PFSK-1 (cell line): Measurements from ENCODE around the gene TMEM131.

Experiments used
- FOXP2 ChIP-seq: optimal IDR thresholded peaks from 2 replicates; pipeline ENCODE3; 2011; ENCODE audit warnings: borderline replicate concordance, control low read depth, inconsistent platforms; ENCODE audit not compliant: insufficient read depth; ENCODE audit errors: extremely low read length, extremely low read depth
- POLR2AphosphoS5 ChIP-seq: IDR thresholded peaks from 2 replicates; pipeline ENCODE4 v1.6.1; 2012; ENCODE audit warnings: low read depth, mild to moderate bottlenecking, control low read depth, low read length, moderate library complexity
- SIN3A ChIP-seq: IDR thresholded peaks from 2 replicates; pipeline ENCODE4 v1.6.1; 2012; ENCODE audit warnings: mild to moderate bottlenecking, low read length, moderate library complexity, borderline replicate concordance; ENCODE audit not compliant: insufficient read depth
- TAF1 ChIP-seq: IDR thresholded peaks from 2 replicates; pipeline ENCODE4 v1.6.1; 2012; ENCODE audit warnings: low read length, control low read depth, borderline replicate concordance; ENCODE audit not compliant: insufficient read depth
- TF ChIP-seq, protein P1 (sequence below), 2 experiments: IDR thresholded peaks; 2 replicates each; pipeline versions ENCODE4 v1.6.1 to v1.8.0; 2011 to 2012; ENCODE audit warnings: low read depth in 2 of 2, low read length in 2 of 2, control low read depth in 1 of 2, inconsistent platforms in 1 of 2, mild to moderate bottlenecking in 1 of 2, moderate library complexity in 1 of 2; ENCODE audit not compliant: insufficient read depth in 1 of 2

The TMEM131 gene

DNA sequence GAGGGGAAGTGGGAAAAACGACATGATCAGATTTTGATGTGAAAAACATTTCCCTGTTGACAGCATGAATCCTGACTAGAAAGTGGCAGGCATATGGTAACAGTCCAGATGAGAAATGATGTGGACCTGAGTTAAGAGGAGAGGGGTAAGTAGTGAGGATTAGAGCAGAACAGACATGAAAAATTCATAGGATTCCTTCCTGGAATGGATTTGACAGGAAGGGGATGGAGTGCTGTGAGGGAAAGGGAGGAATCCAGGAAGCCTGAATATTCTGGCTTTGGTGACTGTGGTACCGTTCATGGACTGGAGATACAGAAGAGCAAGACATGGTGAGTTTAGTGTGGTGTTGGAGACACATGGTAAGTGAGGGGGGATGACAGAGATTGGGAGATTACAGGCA is 115.4 kb downstream of the TMEM131 start:
- TF ChIP-seq SIN3A (no peak), FOXP2 (no peak), TAF1 (no peak), POLR2AphosphoS5 (no peak)
- TF ChIP-seq, protein P1, sequence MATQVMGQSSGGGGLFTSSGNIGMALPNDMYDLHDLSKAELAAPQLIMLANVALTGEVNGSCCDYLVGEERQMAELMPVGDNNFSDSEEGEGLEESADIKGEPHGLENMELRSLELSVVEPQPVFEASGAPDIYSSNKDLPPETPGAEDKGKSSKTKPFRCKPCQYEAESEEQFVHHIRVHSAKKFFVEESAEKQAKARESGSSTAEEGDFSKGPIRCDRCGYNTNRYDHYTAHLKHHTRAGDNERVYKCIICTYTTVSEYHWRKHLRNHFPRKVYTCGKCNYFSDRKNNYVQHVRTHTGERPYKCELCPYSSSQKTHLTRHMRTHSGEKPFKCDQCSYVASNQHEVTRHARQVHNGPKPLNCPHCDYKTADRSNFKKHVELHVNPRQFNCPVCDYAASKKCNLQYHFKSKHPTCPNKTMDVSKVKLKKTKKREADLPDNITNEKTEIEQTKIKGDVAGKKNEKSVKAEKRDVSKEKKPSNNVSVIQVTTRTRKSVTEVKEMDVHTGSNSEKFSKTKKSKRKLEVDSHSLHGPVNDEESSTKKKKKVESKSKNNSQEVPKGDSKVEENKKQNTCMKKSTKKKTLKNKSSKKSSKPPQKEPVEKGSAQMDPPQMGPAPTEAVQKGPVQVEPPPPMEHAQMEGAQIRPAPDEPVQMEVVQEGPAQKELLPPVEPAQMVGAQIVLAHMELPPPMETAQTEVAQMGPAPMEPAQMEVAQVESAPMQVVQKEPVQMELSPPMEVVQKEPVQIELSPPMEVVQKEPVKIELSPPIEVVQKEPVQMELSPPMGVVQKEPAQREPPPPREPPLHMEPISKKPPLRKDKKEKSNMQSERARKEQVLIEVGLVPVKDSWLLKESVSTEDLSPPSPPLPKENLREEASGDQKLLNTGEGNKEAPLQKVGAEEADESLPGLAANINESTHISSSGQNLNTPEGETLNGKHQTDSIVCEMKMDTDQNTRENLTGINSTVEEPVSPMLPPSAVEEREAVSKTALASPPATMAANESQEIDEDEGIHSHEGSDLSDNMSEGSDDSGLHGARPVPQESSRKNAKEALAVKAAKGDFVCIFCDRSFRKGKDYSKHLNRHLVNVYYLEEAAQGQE (IDR thresholded peaks at IDR 0.05; ENCODE audit: insufficient read depth in 1 of 2, low read depth in 2 of 2, low read length in 2 of 2), result no peak

DNA sequence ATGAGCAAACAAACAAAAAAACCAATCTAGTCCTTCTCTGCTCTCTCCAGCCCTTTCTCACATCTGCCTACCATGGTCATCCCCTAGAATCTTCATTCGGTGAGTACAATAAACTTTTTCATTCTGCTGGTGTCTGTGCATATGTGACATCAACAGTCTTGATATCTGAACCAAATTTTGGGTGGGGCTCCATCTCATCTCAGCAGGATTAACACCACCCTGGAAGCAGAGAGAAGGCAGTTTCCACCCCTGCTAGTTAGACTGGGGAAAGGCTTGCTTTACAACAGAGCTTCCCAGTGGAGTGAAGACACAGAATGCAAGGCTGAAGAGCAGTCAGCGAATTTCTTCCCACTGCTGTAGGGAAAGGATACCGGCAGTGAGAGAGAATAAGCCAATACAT is 116.9 kb downstream of the TMEM131 start:
- no peak for TF ChIP-seq TAF1
- no peak for TF ChIP-seq POLR2AphosphoS5
- TF ChIP-seq, protein P1 (IDR thresholded peaks at IDR 0.05; ENCODE audit: insufficient read depth in 1 of 2, low read depth in 2 of 2, low read length in 2 of 2), result no peak
- TF ChIP-seq SIN3A, result no peak
- no peak for TF ChIP-seq FOXP2

DNA sequence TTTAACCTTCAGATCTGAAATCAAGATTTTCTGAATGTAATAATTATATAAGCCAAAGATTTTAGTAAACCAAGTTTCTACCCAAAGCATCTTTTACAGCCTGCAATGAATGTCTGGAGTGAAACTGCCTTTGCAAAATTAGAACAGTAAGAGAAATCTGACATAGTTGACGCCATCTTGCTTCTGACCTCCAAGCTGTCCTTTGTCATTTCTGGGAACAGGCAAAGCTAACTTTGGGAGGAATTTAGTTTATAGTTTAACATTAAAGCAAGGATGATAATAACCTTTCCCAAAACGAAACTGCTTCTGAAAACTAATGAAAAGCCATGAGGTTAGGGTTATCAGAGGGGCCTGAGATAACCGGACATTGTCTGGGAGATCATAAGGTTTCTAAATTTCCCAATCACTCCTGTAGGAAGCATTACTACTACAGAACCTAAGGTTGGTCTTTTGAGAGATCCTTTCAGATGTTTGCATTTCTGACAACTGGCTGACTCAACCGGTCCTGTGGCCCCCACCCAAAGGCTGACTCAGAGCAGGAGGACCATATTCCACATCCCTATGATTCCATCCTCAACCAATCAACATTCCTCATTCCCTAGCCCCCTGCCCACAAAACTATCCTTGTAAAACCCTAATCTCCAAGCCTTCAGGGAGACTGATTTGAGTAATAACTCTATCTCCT is 124.5 kb downstream of the TMEM131 start:
- TF ChIP-seq FOXP2, result no peak
- no peak for TF ChIP-seq SIN3A

DNA sequence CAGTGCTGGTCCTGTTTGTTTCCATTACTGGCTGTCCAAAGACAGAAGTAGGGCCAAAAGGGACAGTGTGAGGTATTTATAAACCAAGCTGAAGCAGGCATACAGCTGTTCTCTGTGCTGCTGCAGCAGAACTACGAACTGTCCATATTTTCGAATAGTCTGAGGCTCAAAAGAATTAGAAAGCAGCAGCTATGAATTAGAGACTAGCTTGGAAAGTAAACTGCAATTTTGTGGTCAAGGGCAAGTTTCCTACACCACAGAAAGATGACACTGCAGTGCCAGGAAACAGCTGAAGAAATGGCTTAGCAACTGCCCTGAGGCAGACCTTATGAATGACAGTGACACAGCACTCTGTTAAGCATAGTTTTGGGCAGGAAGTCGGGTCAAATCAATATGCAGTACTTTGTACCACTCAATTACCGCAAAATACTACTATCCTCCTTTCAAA is 125.3 kb downstream of the TMEM131 start:
- TF ChIP-seq FOXP2 (peak; percentile 34), SIN3A (peak; percentile 93; the same call in 1 of the 2 replicates), TAF1 (no peak), POLR2AphosphoS5 (0 out of 2 replicates have a peak, but pooled peaks have one; percentile 15)
- TF ChIP-seq, protein P1 (IDR thresholded peaks at IDR 0.05; ENCODE audit: insufficient read depth in 1 of 2, low read depth in 2 of 2, low read length in 2 of 2), result 0 out of 4 replicates have a peak, but pooled peaks of 1 of the 2 experiments have one; percentile 30

DNA sequence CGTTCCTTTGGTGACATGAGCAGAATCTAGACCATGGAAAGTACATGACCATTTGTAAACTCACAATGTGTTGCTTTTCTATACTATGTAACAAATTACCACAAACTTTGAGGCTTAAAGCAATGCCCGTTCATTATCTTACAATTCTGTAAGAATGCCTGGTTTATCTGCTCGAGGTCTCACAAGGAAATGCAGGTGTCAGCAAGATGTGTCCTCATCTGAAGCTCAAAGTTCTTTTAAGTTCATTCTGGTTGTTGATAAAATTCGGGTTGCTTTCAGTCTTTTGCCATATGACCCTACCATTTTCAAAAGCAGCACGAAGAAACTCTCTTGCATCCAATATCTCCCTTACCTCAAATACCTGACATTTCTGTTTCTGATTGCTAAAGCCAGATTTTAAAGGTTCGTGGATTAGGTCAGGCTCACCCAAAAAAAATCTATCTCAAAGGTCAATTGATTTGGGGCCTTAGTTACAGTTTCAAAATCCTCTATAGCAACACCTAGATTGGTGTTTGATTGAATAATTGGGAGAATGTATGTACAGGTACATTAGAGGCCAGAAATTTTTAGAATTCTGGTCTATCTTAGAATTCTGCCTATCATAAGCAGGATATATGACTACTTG is 125.9 kb downstream of the TMEM131 start:
- TF ChIP-seq FOXP2, result no peak
- no peak for TF ChIP-seq TAF1
- TF ChIP-seq SIN3A, result no peak
- TF ChIP-seq, protein P1 (IDR thresholded peaks at IDR 0.05; ENCODE audit: insufficient read depth in 1 of 2, low read depth in 2 of 2, low read length in 2 of 2), result no peak
- TF ChIP-seq POLR2AphosphoS5, result no peak; the same call in 1 of the 2 replicates
